IMR-90 (cell line): Measurements from ENCODE around the gene CALD1. TPM values are rescaled to one million over a fixed set of nuclear protein-coding genes. Genes with fewer than 3 reads are reported as not detected.

Experiments used
- ATAC-seq: fragments of 200-7000 bp; cut with Tn5 transposase; 2 replicates; pipeline ENCODE4 v1.9.1; 2020; ENCODE audit warnings: low read depth, mild to moderate bottlenecking, moderate library complexity
- BruUV-seq: library from RNA; stranded (reverse); fragments of 400-500 nt; replicated peaks from 2 replicates; lab custom pipeline; 2021; lab: Mats Ljungman, UMichigan
- CTCF ChIA-PET: fragments of 300-600 bp; formaldehyde crosslinking; extraction: SDS; loops from one replicate; lab custom pipeline; 2021; ENCODE audit warnings: antibody characterized with exemption; lab: Yijun Ruan, JAX
- POLR2A ChIA-PET: fragments of 300-600 bp; sonication (Branson Sonifier 250); formaldehyde crosslinking; loops from one replicate; lab custom pipeline; 2022; ENCODE audit warnings: antibody characterized with exemption; ENCODE audit not compliant: unreplicated experiment; lab: Charles Lee
- DNase-seq: peaks from one replicate; pipeline ENCODE4 v3.0.0; 2013
- H2AFZ ChIP-seq: replicated peaks from 2 replicates; pipeline ENCODE3; 2013; ENCODE audit warnings: low read length, mild to moderate bottlenecking; ENCODE audit not compliant: poor library complexity
- H2AK5ac ChIP-seq: 2 replicates; pipeline ENCODE4 v1.6.1; 2013; ENCODE audit warnings: low read depth, low read length, inconsistent platforms
- H2AK9ac ChIP-seq: replicated peaks from 2 replicates; pipeline ENCODE3; 2013; ENCODE audit warnings: mild to moderate bottlenecking, low read depth, low read length, moderate library complexity; ENCODE audit not compliant: poor library complexity
- H2BK120ac ChIP-seq: 2 replicates; pipeline ENCODE4 v1.6.1; 2013; ENCODE audit warnings: low read depth, low read length, inconsistent platforms
- H2BK15ac ChIP-seq: 3 replicates; pipeline ENCODE4 v1.6.1; 2013; ENCODE audit warnings: low read depth, low read length, inconsistent platforms
- H2BK20ac ChIP-seq: 2 replicates; pipeline ENCODE4 v1.6.1; 2013; ENCODE audit warnings: low read depth, mild to moderate bottlenecking, inconsistent platforms, low read length, moderate library complexity
- H2BK5ac ChIP-seq: 2 replicates; pipeline ENCODE4 v1.6.1; 2013; ENCODE audit warnings: mild to moderate bottlenecking, low read depth, low read length, inconsistent platforms; ENCODE audit not compliant: poor library complexity, severe bottlenecking
- H3K14ac ChIP-seq: replicated peaks from 2 replicates; pipeline ENCODE4 v1.6.1; 2013; ENCODE audit warnings: low read depth, low read length, inconsistent platforms
- H3K18ac ChIP-seq: 2 replicates; pipeline ENCODE4 v1.6.1; 2013; ENCODE audit warnings: low read depth, low read length, control low read depth
- H3K23ac ChIP-seq: 2 replicates; pipeline ENCODE4 v1.6.1; 2013; ENCODE audit warnings: low read depth, low read length, inconsistent platforms
- H3K27ac ChIP-seq: 2 replicates; pipeline ENCODE4 v1.5.1; 2013; ENCODE audit warnings: mild to moderate bottlenecking, control low read depth, low read length; ENCODE audit not compliant: insufficient read depth
- H3K27me3 ChIP-seq: 2 replicates; pipeline ENCODE4 v1.6.1; 2013; ENCODE audit warnings: low read length; ENCODE audit not compliant: control insufficient read depth, insufficient read depth
- H3K36me3 ChIP-seq: 2 replicates; pipeline ENCODE4 v1.6.1; 2013; ENCODE audit warnings: low read length, mixed read lengths; ENCODE audit not compliant: control insufficient read depth, insufficient read depth
- H3K4ac ChIP-seq: 2 replicates; pipeline ENCODE4 v1.6.1; 2013; ENCODE audit warnings: low read depth, low read length, inconsistent platforms
- H3K4me1 ChIP-seq: 2 replicates; pipeline ENCODE4 v1.6.1; 2013; ENCODE audit warnings: low read length, mixed read lengths; ENCODE audit not compliant: control insufficient read depth, insufficient read depth
- H3K4me2 ChIP-seq: 2 replicates; pipeline ENCODE4 v1.6.1; 2013; ENCODE audit warnings: low read depth, mild to moderate bottlenecking, control low read depth, low read length, moderate library complexity
- H3K4me3 ChIP-seq: 2 replicates; pipeline ENCODE4 v1.5.1; 2013; ENCODE audit warnings: low read depth, mild to moderate bottlenecking, control low read depth, low read length, moderate library complexity; ENCODE audit not compliant: insufficient read depth
- H3K56ac ChIP-seq: 2 replicates; pipeline ENCODE4 v1.6.1; 2013; ENCODE audit warnings: low read length, inconsistent platforms; ENCODE audit not compliant: insufficient read depth; ENCODE audit errors: extremely low read depth
- H3K79me1 ChIP-seq, 2 experiments: 2 replicates each; pipeline ENCODE4 v1.6.1; 2013; ENCODE audit warnings: low read length in 2 of 2, inconsistent platforms in 1 of 2, low read depth in 1 of 2
- H3K9ac ChIP-seq: 2 replicates; pipeline ENCODE4 v1.6.1; 2013; ENCODE audit warnings: low read depth, low read length, control low read depth
- H3K9me1 ChIP-seq: 2 replicates; pipeline ENCODE4 v1.6.1; 2013; ENCODE audit warnings: low read length, inconsistent platforms; ENCODE audit not compliant: insufficient read depth
- H3K9me3 ChIP-seq: 2 replicates; pipeline ENCODE4 v1.6.1; 2013; ENCODE audit warnings: low read length; ENCODE audit not compliant: control insufficient read depth, insufficient read depth
- H4K20me1 ChIP-seq: 2 replicates; pipeline ENCODE4 v1.6.1; 2013; ENCODE audit warnings: low read length, inconsistent platforms; ENCODE audit not compliant: insufficient read depth
- H4K5ac ChIP-seq: 2 replicates; pipeline ENCODE4 v1.6.1; 2013; ENCODE audit warnings: mild to moderate bottlenecking, low read depth, low read length, control low read depth
- H4K8ac ChIP-seq, 2 experiments: 2 replicates each; pipeline ENCODE4 v1.6.1; 2013; ENCODE audit warnings: low read depth in 2 of 2, low read length in 2 of 2, control low read depth in 1 of 2, inconsistent platforms in 1 of 2
- H4K91ac ChIP-seq: 2 replicates; pipeline ENCODE4 v1.6.1; 2013; ENCODE audit warnings: low read depth, low read length, inconsistent platforms; ENCODE audit not compliant: insufficient read depth
- BHLHE40 ChIP-seq: fragments of 150-350 bp; IDR thresholded peaks from 2 replicates; pipeline ENCODE4 v1.6.1; 2016; ENCODE audit warnings: mild to moderate bottlenecking, low read depth, low read length
- CEBPB ChIP-seq: IDR thresholded peaks from 2 replicates; pipeline ENCODE4 v1.6.1; 2012; ENCODE audit warnings: low read depth, low read length, improper control_type of control experiment
- CHD1 ChIP-seq: IDR thresholded peaks from 2 replicates; pipeline ENCODE4 v1.6.1; 2012; ENCODE audit warnings: low read depth, low read length, improper control_type of control experiment
- CTCF ChIP-seq: conservative IDR thresholded peaks from 2 replicates; pipeline ENCODE4 v1.5.1; 2012; ENCODE audit warnings: mild to moderate bottlenecking, low read depth, low read length, improper control_type of control experiment
- ELK1 ChIP-seq: fragments of 150-350 bp; IDR thresholded peaks from 2 replicates; pipeline ENCODE4 v1.6.1; 2016; ENCODE audit warnings: low read depth, mild to moderate bottlenecking, low read length, moderate library complexity, borderline replicate concordance
- FOS ChIP-seq: fragments of 150-350 bp; IDR thresholded peaks from 2 replicates; pipeline ENCODE4 v1.6.1; 2016; ENCODE audit warnings: low read depth, low read length
- MAFK ChIP-seq: IDR thresholded peaks from 2 replicates; pipeline ENCODE4 v1.6.1; 2012; ENCODE audit warnings: low read depth, low read length, improper control_type of control experiment
- MAZ ChIP-seq: IDR thresholded peaks from 2 replicates; pipeline ENCODE4 v1.6.1; 2012; ENCODE audit warnings: low read depth, mild to moderate bottlenecking, low read length, improper control_type of control experiment, moderate library complexity, borderline replicate concordance
- MXI1 ChIP-seq: IDR thresholded peaks from 2 replicates; pipeline ENCODE4 v1.6.1; 2012; ENCODE audit warnings: low read depth, mild to moderate bottlenecking, low read length, moderate library complexity, borderline replicate concordance
- NFE2L2 ChIP-seq: fragments of 150-350 bp; IDR thresholded peaks from 2 replicates; pipeline ENCODE4 v1.6.1; 2016; ENCODE audit warnings: low read depth, mild to moderate bottlenecking, low read length
- POLR2A ChIP-seq: IDR thresholded peaks from 2 replicates; pipeline ENCODE4 v1.6.1; 2012; ENCODE audit warnings: mild to moderate bottlenecking, low read depth, low read length
- RAD21 ChIP-seq: IDR thresholded peaks from 2 replicates; pipeline ENCODE4 v1.6.1; 2012; ENCODE audit warnings: low read length, improper control_type of control experiment
- RCOR1 ChIP-seq: IDR thresholded peaks from 2 replicates; pipeline ENCODE4 v1.6.1; 2012; ENCODE audit warnings: mild to moderate bottlenecking, low read length, improper control_type of control experiment; ENCODE audit not compliant: insufficient replicate concordance
- RFX5 ChIP-seq: IDR thresholded peaks from 2 replicates; pipeline ENCODE4 v1.8.0; 2012; ENCODE audit warnings: low read depth, mild to moderate bottlenecking, low read length, moderate library complexity
- SMC3 ChIP-seq: fragments of 150-350 bp; IDR thresholded peaks from 2 replicates; pipeline ENCODE4 v1.6.1; 2016; ENCODE audit warnings: low read depth, mild to moderate bottlenecking, antibody characterized with exemption, low read length, moderate library complexity
- USF2 ChIP-seq: fragments of 150-350 bp; IDR thresholded peaks from 2 replicates; pipeline ENCODE4 v1.6.1; 2017; ENCODE audit warnings: mild to moderate bottlenecking, antibody characterized with exemption, low read length, low read depth
- WGBS, 2 experiments: methylation state at CpG; one replicate each; pipeline versions ENCODE4 v1.1.5 to v1.1.7; 2013; ENCODE audit warnings: missing lambda C conversion rate in 2 of 2; ENCODE audit not compliant: insufficient read length in 1 of 2; ENCODE audit errors: extremely low coverage in 2 of 2; 5-methylcytosine and 5-hydroxymethylcytosine counted together
- dilution Hi-C: fragments of 300-500 bp; cut with HindIII; formaldehyde crosslinking; loops from one replicate; pipeline ENCODE4 v1.14.3; 2018; ENCODE audit warnings: low sequenced_read_pairs; ENCODE audit not compliant: unreplicated experiment
- in situ Hi-C: fragments of 300-500 bp; cut with MboI; formaldehyde crosslinking; loops from 3 replicates; pipeline ENCODE4 v1.14.3; 2019; ENCODE audit warnings: low sequenced_read_pairs, inconsistent platforms, mixed read lengths
- intact Hi-C: fragments of 100-400 bp; cut with micrococcal nuclease; formaldehyde crosslinking; loops from 2 replicates; pipeline ENCODE4 v1.10.0; 2022
- polyA plus RNA-seq, 3 experiments: library from polyadenylated mRNA; depleted of rRNA; stranded (reverse); fragments of >200 nt; gene quantifications; 2 replicates each; pipeline ENCODE4 v1.2.3, GENCODE V29; 2012; ENCODE audit warnings: low replicate concordance in 1 of 3
- total RNA-seq: library from RNA; depleted of rRNA; stranded (reverse); fragments of >200 nt; gene quantifications from 2 replicates; pipeline ENCODE4 v1.2.3, GENCODE V29; 2012

The CALD1 gene
- total and polyA plus RNA-seq, 2 of the 4 experiments (the other 2 are of a cell fraction): 375 to 487 TPM

GRCh38 chr7:134787720-134788119 is 8.3 kb downstream of the CALD1 start:
- in situ Hi-C loops (no loop called here), intact Hi-C loops (loop anchor here (2.0 to 5.0 kb wide), 2 partner anchors 39 to 165 kb away; no protein-coding TSS in a partner anchor), dilution Hi-C loops (no loop called here)
- Histone ChIP-seq H3K4me3 (no peak overlapping the region), H3K79me1 (peaks cover 0 to 75% of the 10 kb centered on the region in 2 experiments; a peak in 2 of 4 replicates), H2AK9ac (no peak overlapping the region), H3K27ac (peak overlapping the region; percentile 48; the same call in 1 of the 2 replicates), H2BK20ac (no peak overlapping the region), H3K4ac (no peak overlapping the region), H2AFZ (no peak overlapping the region), H2AK5ac (peak overlapping the region; percentile 22; the same call in 1 of the 2 replicates), H3K9ac (no peak overlapping the region), H3K27me3 (no peaks in the 10 kb centered on the region), H3K36me3 (peaks cover 29% of the 10 kb centered on the region), H4K20me1 (peaks cover 100% of the 10 kb centered on the region), H3K9me1 (peaks cover 31% of the 10 kb centered on the region), H3K4me1 (peaks cover 25% of the 10 kb centered on the region), H3K56ac (no peak overlapping the region), H4K8ac (no peak overlapping the region), H4K5ac (no peak overlapping the region), H3K4me2 (peak overlapping the region; percentile 50; the same call in 1 of the 2 replicates), H3K18ac (no peak overlapping the region), H3K14ac (peak overlapping the region; percentile 27), H3K9me3 (no peaks in the 10 kb centered on the region), H3K23ac (no peak overlapping the region), H4K91ac (no peak overlapping the region), H2BK120ac (no peak overlapping the region), H2BK15ac (no peak overlapping the region), H2BK5ac (no peak overlapping the region)
- no CpG with 5 or more reads among the region's 3 CpGs for WGBS, 2 experiments
- DNase-seq (no peak), ATAC-seq (no peak)
- POLR2A ChIA-PET: no interaction called here
- TF ChIP-seq SMC3: no peak
- TF ChIP-seq RCOR1: no peak
- TF ChIP-seq MAFK: no peak
- TF ChIP-seq CHD1: no peak
- TF ChIP-seq MXI1: no peak
- TF ChIP-seq POLR2A: no peak
- no peak for TF ChIP-seq CTCF
- TF ChIP-seq FOS: no peak
- TF ChIP-seq ELK1: no peak
- no peak for TF ChIP-seq RFX5
- no peak for TF ChIP-seq NFE2L2
- TF ChIP-seq RAD21: no peak
- no peak for TF ChIP-seq MAZ
- TF ChIP-seq USF2: no peak
- no peak for TF ChIP-seq BHLHE40
- TF ChIP-seq CEBPB: no peak
- BruUV-seq: no TSS peak
- CTCF ChIA-PET: interaction anchor here (1.3 to 1.8 kb wide), 2 partner anchors 46 to 63 kb away, joined by 3 to 5 read pairs; no protein-coding TSS in a partner anchor
